ENCODE data around the gene EN1.

Gene EN1

GRCh38 chr2:118851650-118852049 is 4.2 kb upstream of the EN1 start:
- H3K4me3 ChIP-seq (replicated peaks; ENCODE audit: low read depth, low read length): no peak overlapping the region
- DNase-seq (ENCODE audit: low read depth): no peak
- no peak for TF ChIP-seq CTCF (IDR thresholded peaks at IDR 0.05; ENCODE audit: low read length, missing control alignments)

- no peak overlapping the region for H3K4me3 ChIP-seq (replicated peaks; ENCODE audit: low read depth, low read length)
- no peak for TF ChIP-seq CTCF (IDR thresholded peaks at IDR 0.05; ENCODE audit: low read length, missing control alignments)
- no peak for DNase-seq (ENCODE audit: low read depth)
These were observed 3.5 kb upstream of the EN1 start for GRCh38 chr2:118850901-118851415.

- no peak for TF ChIP-seq CTCF (IDR thresholded peaks at IDR 0.05; ENCODE audit: low read length, missing control alignments)
- H3K4me3 ChIP-seq (replicated peaks; ENCODE audit: low read depth, low read length): no peak overlapping the region
- no peak for DNase-seq (ENCODE audit: low read depth)
These were observed 2.9 kb upstream of the EN1 start for GRCh38 chr2:118850168-118850900.

- no peak overlapping the region for H3K4me3 ChIP-seq (replicated peaks; ENCODE audit: low read depth, low read length)
- no peak for TF ChIP-seq CTCF (IDR thresholded peaks at IDR 0.05; ENCODE audit: low read length, missing control alignments)
- DNase-seq (ENCODE audit: low read depth): no peak
These were observed 2.0 kb upstream of the EN1 start for GRCh38 chr2:118849226-118850167.

- H3K4me3 ChIP-seq (replicated peaks; ENCODE audit: low read depth, low read length): no peak overlapping the region
- TF ChIP-seq CTCF (IDR thresholded peaks at IDR 0.05; ENCODE audit: low read length, missing control alignments): no peak
- DNase-seq (ENCODE audit: low read depth): no peak
These were observed 1.2 kb upstream of the EN1 start for GRCh38 chr2:118848381-118849225.

- DNase-seq (ENCODE audit: low read depth): peak; percentile 48
- no peak for TF ChIP-seq CTCF (IDR thresholded peaks at IDR 0.05; ENCODE audit: low read length, missing control alignments)
These were observed 319 bp upstream of the EN1 start for GRCh38 chr2:118847762-118848172.

More at GRCh38 chr2:118847762-118848172, 319 bp upstream of the EN1 start:
- peak overlapping the region; percentile 20 for H3K4me3 ChIP-seq (replicated peaks; ENCODE audit: low read depth, low read length)
